Astrocyte (in vitro differentiated cells and primary cell): ENCODE results near the gene SCN1B.

Experiments used
- CTCF ChIP-seq: IDR thresholded peaks from 2 replicates; pipeline ENCODE4 v1.5.1; 2011; ENCODE audit warnings: low read depth, mild to moderate bottlenecking, inconsistent platforms, low read length, moderate library complexity; ENCODE audit not compliant: insufficient read depth
- EZH2 ChIP-seq: IDR thresholded peaks from 2 replicates; pipeline ENCODE4 v1.6.1; 2012; ENCODE audit warnings: mild to moderate bottlenecking, low read length, inconsistent platforms; ENCODE audit not compliant: insufficient read depth

GRCh38 chr19:35046461-35046860, 16.2 kb downstream of the SCN1B start:
- TF ChIP-seq CTCF (no peak), EZH2 (no peak)
